Epithelial cell of esophagus (primary cell): ENCODE results near the gene CERS5.

Source experiments
- DNase-seq: peaks from one replicate; pipeline ENCODE4 v3.0.0; 2010; ENCODE audit warnings: low read depth
- H3K4me3 ChIP-seq: 2 replicates; pipeline ENCODE4 v1.5.1; 2011; ENCODE audit warnings: mild to moderate bottlenecking, low read length, control low read depth
- CTCF ChIP-seq: IDR thresholded peaks from 2 replicates; pipeline ENCODE4 v1.5.1; 2011; ENCODE audit warnings: low read depth, mild to moderate bottlenecking, low read length, control low read depth, inconsistent platforms; ENCODE audit not compliant: insufficient read depth; ENCODE audit errors: missing control alignments

Gene CERS5

GRCh38 chr12:50100561-50100960 is 66.6 kb downstream of the CERS5 start:
- TF ChIP-seq CTCF: no peak
- DNase-seq: no peak
- H3K4me3 ChIP-seq: no peak overlapping the region

- DNase-seq: peak; percentile 58
- TF ChIP-seq CTCF: no peak
- H3K4me3 ChIP-seq: no peak overlapping the region
These were observed 67.7 kb downstream of the CERS5 start for GRCh38 chr12:50099302-50100008.

DNA sequence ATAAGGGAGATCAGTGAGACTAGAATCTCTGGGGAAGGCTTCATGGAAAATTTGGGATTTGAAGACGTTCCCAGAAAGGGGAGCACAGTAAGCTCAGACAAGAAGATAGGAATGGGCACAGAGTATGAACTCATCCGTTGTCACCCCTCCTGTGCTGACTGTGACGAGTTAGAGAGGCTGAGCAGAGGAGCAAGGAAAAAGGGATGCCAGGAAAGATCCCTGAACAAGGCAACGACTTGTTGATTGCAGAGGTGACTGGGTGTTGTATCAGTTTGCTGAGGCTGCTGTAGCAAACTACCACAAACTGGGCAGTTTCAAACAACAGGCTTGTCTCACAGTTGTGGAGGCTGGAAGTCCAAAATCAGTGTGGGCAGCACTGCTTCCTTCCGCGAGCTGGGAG is 69.2 kb downstream of the CERS5 start:
- TF ChIP-seq CTCF: no peak
- no peak for DNase-seq
- H3K4me3 ChIP-seq: no peak overlapping the region

DNA sequence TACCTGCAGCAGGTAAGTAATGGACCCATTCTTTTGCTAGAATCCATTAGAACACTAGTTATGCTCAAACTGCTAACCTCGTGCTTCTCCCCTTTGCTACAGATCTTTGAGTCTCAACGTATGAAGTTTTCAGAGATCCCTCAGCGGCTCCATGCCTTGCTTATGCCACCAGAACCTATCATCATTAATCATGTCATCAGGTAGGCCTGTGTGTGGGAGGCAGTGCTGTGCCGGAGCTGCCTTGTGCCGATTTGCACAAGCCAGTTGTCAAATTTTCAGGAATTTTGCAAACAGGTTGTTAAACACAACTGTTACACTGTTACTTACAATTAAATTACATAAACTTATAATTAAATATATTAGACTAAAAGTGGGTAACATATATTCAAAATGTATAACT is 76.8 kb downstream of the CERS5 start:
- DNase-seq: no peak
- no peak overlapping the region for H3K4me3 ChIP-seq
- no peak for TF ChIP-seq CTCF

GRCh38 chr12:50089730-50090129 is 77.4 kb downstream of the CERS5 start:
- no peak for TF ChIP-seq CTCF
- no peak for DNase-seq
- no peak overlapping the region for H3K4me3 ChIP-seq

- TF ChIP-seq CTCF: peak; percentile 92
- no peak overlapping the region for H3K4me3 ChIP-seq
- DNase-seq: peak; percentile 83
These were observed 78.4 kb downstream of the CERS5 start for GRCh38 chr12:50088577-50089335.
